AG04449 (cell line): ENCODE results near the gene CFAP221.
A peak's percentile ranks its signal among the peaks of the same experiment; 100 is the strongest.

Experiments
- CTCF ChIA-PET: fragments of 350-600 bp; formaldehyde crosslinking; extraction: SDS; loops from one replicate; lab custom pipeline; 2021; ENCODE audit warnings: antibody characterized with exemption; lab: Yijun Ruan, JAX
- POLR2A ChIA-PET: fragments of 400-600, 350-600 bp; formaldehyde crosslinking; extraction: SDS; loops from one replicate; lab custom pipeline; 2020; ENCODE audit warnings: antibody characterized with exemption, inconsistent platforms; lab: Yijun Ruan, JAX
- DNase-seq: peaks from one replicate; pipeline ENCODE4 v3.0.0-alpha.2; 2010; ENCODE audit warnings: low read depth, low spot score
- H3K4me3 ChIP-seq: 2 replicates; pipeline ENCODE4 v1.5.1; 2011; ENCODE audit warnings: low read depth, mild to moderate bottlenecking, control low read depth, low read length
- TF ChIP-seq, protein P1 (sequence below): IDR thresholded peaks from one replicate; pipeline ENCODE4 v1.5.1; 2011; ENCODE audit warnings: mild to moderate bottlenecking, moderate library complexity, low read length, control low read depth, inconsistent platforms; ENCODE audit not compliant: insufficient read depth; ENCODE audit errors: missing control alignments

CFAP221 gene

DNA sequence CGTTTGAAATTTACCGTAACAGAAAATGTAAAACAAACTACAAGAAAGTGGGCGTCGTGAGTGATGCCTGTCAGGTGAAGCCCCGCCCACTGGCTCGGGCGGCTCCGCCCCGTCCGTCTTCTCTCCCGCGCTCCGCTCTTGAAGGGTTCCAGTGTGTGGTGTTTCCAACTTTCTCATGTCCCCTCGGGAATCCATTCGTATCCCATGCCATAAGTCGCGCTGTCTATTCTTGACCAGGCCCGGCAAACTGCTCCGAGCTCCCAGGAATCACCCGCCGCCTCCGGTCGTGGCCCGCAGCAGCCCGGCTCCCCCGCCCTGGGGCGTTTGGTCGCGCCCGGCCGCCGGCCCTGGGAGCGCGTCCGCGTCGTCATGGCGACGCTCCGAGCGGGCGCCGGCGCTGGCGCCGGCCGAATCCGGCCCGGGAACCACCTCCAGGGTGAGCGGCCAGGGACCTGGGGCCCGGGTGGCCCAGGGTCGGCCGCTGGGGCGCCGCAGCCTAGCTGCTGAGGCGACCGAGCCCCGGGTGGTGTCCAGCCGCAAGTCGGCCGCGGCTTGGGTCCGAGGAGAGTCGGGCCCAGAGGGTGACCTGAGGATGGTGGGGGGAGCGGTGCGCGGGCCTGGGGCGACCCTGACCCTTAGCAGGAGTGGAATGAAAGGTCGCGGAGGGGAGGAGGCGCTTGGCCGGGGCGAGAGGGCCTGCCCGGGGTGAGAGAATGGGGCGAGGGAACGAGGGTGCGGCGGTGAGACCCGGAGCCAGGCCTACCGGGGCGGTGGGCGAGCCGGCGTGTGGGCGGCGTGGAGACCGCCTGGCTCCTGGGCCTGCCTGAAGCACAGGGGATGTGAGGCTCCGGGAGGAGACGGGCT, at the start of gene CFAP221:
Gene CFAP221 (plus strand): TSS at position 375 of the 864 bp plus-strand sequence. CDS start 1,683 bp downstream, outside the sequence.
- peak within 1 kb of the TSS; percentile 59 for H3K4me3 ChIP-seq
- ChIA-PET CTCF (no interaction called here), POLR2A (no interaction called here)
- DNase-seq: no peak
- TF ChIP-seq, protein P1, sequence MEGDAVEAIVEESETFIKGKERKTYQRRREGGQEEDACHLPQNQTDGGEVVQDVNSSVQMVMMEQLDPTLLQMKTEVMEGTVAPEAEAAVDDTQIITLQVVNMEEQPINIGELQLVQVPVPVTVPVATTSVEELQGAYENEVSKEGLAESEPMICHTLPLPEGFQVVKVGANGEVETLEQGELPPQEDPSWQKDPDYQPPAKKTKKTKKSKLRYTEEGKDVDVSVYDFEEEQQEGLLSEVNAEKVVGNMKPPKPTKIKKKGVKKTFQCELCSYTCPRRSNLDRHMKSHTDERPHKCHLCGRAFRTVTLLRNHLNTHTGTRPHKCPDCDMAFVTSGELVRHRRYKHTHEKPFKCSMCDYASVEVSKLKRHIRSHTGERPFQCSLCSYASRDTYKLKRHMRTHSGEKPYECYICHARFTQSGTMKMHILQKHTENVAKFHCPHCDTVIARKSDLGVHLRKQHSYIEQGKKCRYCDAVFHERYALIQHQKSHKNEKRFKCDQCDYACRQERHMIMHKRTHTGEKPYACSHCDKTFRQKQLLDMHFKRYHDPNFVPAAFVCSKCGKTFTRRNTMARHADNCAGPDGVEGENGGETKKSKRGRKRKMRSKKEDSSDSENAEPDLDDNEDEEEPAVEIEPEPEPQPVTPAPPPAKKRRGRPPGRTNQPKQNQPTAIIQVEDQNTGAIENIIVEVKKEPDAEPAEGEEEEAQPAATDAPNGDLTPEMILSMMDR: no peak

DNA sequence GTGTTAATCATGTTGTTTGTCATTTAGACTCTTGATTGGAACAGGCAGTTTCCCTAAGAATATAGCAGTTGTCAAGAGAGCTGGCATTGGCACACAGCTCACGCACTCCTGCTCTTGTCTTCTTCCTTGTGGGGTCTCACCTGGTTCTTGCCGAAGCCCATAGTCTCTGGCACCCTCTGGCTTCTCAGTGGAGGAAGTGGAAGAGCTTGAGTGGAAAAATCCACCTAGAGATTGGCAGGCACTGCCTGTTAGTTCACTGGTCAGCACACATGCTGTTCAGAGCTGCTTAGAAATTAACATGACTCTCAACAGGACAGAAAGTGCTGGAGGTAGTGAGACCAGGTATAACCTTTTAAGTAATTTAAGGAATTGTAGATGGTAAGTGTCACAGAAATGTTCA, 48.3 kb upstream of the CFAP221 start:
- no peak overlapping the region for H3K4me3 ChIP-seq
- DNase-seq: no peak
- TF ChIP-seq, protein P1: no peak
- CTCF ChIA-PET: interaction anchor here (0.9 to 1.7 kb wide), 4 partner anchors 10 to 614 kb away, joined by 3 to 8 read pairs (median 4); no protein-coding TSS in a partner anchor
- POLR2A ChIA-PET: no interaction called here

DNA sequence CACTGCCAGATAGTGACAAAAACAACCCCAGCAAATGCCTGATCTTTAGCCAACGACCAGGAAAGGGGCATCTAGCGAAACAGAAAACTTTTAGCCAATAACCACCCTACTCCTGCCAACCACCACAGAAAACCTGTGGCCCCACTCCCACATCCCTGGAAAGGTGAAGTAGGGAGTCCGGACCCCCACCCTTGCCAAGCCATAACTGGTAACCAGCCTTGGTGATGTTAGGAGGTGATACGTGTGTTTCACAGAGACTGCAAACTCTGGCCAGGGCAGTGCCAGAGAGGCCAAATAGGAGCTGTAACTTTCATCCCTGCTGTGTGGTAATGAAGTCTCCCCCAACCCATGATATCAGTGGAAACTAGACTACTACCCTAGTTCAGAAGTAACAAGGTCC, 47.6 kb upstream of the CFAP221 start:
- DNase-seq: no peak
- TF ChIP-seq, protein P1: no peak
- POLR2A ChIA-PET: no interaction called here
- H3K4me3 ChIP-seq: no peak overlapping the region
- CTCF ChIA-PET: interaction anchor here (0.9 to 1.7 kb wide), 3 partner anchors 16 to 615 kb away, joined by 3 to 8 read pairs (median 3); no protein-coding TSS in a partner anchor

DNA sequence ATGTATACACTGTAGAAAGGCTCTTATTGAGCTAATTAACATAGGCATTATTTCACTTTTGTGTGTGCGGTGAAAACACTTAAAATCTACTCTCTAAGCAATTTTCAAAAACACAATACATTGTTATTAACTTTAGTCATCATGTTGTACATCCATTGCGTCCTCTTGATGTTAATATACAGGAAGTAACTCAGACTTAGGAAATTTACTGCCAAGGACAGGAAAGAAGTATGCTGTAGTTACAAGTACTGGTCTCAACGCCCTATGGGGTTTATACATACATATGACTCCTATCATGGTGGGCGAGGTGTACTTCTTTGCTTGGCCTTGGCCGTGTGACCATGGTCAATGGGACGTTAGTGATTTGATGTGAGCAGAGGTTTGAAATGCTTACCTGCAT, 35.5 kb upstream of the CFAP221 start:
- H3K4me3 ChIP-seq: no peak overlapping the region
- TF ChIP-seq, protein P1: no peak
- ChIA-PET CTCF (no interaction called here), POLR2A (no interaction called here)
- DNase-seq: no peak

DNA sequence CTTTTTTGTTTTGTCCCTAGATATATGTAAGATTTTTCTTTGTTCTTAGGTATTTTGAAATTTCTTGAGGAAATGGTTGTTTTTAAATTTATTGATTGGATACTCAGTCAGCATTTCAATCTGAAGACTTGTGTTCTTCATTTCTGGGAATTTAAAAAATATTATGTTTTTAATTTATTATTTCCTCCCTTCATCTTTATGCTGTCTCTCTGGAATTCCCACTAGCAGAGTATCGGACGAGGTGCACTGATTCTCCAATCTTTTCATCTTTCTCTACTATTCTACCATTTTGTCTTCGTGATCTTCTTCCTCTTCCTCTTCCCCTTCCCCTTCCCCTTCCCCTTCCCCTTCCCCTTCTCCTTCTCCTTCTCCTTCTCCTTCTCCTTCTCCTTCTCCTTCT, 32.3 kb upstream of the CFAP221 start:
- ChIA-PET CTCF (no interaction called here), POLR2A (no interaction called here)
- H3K4me3 ChIP-seq: no peak overlapping the region
- DNase-seq: no peak
- TF ChIP-seq, protein P1: no peak

DNA sequence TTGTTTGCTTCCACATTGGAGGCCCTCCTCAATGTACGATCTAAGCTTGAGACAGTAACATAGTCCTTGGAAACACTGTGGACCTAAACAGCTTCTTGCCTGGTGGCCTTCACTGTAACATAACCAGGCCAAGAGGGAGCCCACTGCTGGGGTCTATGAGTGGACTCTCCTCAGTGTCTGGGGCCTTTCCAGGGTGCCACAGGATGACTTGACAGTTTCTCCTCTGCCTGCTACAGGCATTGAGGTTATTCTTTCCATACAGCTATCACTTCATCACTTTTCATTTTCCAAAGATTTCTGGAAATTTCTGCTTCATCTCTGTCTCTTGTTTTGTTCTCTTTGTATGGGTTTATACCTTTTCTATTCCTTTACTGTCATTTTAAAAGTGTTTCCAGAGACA, 31.3 kb upstream of the CFAP221 start:
- DNase-seq: no peak
- ChIA-PET POLR2A (no interaction called here), CTCF (no interaction called here)
- no peak overlapping the region for H3K4me3 ChIP-seq
- TF ChIP-seq, protein P1: no peak
